Renal cortical epithelial cell (primary cell): ENCODE data around the gene PPARA. TPM values are rescaled to one million over a fixed set of nuclear protein-coding genes. Genes with fewer than 3 reads are reported as not detected.

Experiments
- DNase-seq: peaks from one replicate; pipeline ENCODE4 v3.0.0-alpha.2; 2011; ENCODE audit warnings: low read depth
- total RNA-seq: library from RNA; depleted of rRNA; stranded (reverse); fragments of >200 nt; gene quantifications from 2 replicates; pipeline ENCODE4 v1.2.3, GENCODE V29; 2014

PPARA gene
- total RNA-seq, 1 donor from 2014 or later = 19.8 TPM

DNA sequence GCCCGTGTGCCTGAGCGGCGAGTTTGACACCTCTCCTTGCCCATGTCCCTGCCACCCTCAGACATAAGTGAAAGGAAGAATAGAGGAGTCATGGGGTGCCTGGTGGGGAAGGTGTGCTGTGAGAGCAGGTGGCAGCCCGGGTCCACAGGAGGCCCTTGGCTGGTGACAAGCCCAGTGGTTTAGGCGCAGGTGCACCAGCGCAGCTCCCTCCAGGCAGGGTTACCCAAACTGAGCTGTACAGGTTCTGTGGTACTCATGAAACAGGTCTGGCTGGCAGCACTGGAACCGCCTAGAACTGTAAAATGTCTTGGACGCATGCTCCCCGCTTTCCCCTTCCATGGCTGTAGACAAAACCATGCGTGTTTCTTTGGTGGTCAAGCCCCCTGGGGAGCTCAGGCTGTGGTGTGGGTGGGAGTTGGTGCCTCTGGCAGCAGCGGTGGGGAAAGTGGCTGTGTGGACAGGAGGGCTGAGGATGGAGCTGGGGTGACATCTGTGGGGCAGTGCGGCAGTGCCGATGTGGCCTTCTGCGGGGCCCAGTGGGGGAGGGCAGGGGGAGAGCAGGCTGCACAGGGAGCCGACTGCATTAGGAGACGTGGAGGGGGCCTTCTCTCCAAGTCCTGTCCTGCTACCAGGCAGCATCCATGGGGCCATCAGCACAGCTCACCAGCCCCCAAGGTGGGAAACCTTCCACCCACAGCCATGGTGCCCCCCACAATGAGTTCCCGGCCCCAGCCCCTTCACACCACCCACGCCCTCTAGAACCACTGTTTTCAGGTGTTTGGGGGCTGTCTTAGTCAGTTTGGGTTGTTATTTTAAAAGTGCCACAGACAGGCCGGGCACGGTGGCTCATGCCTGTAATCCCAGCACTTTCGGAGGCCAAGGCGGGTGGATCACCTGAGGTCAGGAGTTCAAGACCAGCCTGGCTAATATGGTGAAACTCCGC lies 140.8 kb downstream of the PPARA start:
- no peak for DNase-seq

DNA sequence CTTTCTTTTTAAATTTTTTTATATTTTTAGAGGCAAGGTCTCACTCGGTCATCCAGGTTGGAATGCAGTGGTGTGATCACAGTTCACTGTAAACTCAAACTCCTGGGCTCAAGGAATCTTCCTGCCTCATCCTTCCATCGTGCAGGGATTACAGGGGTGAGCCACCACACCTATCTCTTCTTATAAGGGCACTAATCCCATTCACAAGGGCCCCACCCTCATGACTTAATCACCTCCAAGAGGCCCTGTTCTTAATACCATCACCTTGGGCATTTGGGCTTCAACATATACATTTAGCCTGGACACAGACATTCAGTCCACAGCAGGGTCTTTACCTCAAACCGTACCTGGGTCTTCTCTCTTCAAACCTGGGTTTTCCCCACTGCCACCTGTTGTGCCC lies 141.8 kb downstream of the PPARA start:
- DNase-seq = no peak

DNA sequence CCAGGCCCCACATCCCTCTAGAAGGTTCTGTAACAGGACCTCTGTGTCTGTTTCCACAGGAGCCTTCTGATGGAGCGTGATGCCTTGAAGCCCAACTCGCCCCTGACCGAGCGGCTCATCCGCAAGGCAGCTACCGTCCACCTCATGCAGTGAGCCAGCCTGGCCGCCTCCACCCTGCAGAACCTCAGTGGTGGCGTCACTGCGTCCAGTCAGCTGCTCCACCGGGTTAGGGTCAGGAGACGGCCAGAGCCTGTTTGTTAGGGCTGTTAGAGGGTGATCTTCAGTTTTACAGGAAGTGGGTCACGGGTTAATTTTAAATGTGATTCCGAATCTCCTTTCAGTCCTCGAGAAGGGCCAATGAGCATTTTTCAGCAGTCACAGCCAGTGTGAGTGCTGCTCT lies 142.4 kb downstream of the PPARA start:
- DNase-seq = no peak

Other genes with a start within 250 kb of the PPARA start
- 14.5 and 16.7 TPM in 2 replicates for gene WNT7B, start 173.4 kb upstream of the PPARA start, total RNA-seq
- gene CDPF1, start 99.8 kb downstream of the PPARA start, total RNA-seq = 9.0 and 10.4 TPM in 2 replicates
- not detected in 2 replicates for gene PKDREJ, start 112.8 kb downstream of the PPARA start, total RNA-seq
- 20.1 and 31.8 TPM in 2 replicates for gene TTC38, start 117.5 kb downstream of the PPARA start, total RNA-seq
- gene GTSE1, start 146.3 kb downstream of the PPARA start, total RNA-seq = 0.20 and 3.3 TPM in 2 replicates
- gene TRMU, start 185.2 kb downstream of the PPARA start, total RNA-seq = 24.3 and 41.2 TPM in 2 replicates